GM12873 (cell line): ENCODE results near the gene KCNH1.

Experiments used
- TF ChIP-seq, protein P1 (sequence below): IDR thresholded peaks from 2 replicates; pipeline ENCODE4 v1.5.1; 2012; ENCODE audit warnings: low read depth, mild to moderate bottlenecking, moderate library complexity, low read length, control low read depth; ENCODE audit not compliant: insufficient read depth; ENCODE audit errors: missing control alignments

KCNH1 gene

DNA sequence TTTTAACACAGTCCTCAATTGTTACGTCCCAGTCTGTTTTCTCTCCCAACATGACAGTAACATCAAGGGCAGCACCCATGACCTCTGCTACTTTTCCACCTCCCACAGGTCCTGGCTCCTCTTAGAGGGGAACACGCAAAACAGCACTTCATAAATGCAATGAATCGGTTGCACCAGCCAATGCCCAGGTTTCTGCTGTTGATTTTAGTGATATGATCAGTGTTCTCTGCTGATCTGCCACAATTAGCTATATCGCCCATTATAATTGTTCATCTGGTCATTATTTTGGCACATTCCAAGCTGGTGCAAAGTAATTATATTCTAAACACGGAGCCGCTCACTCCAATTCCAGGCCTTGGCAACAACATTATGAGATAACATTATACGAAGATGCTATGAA, 184.5 kb downstream of the KCNH1 start:
- TF ChIP-seq, protein P1, sequence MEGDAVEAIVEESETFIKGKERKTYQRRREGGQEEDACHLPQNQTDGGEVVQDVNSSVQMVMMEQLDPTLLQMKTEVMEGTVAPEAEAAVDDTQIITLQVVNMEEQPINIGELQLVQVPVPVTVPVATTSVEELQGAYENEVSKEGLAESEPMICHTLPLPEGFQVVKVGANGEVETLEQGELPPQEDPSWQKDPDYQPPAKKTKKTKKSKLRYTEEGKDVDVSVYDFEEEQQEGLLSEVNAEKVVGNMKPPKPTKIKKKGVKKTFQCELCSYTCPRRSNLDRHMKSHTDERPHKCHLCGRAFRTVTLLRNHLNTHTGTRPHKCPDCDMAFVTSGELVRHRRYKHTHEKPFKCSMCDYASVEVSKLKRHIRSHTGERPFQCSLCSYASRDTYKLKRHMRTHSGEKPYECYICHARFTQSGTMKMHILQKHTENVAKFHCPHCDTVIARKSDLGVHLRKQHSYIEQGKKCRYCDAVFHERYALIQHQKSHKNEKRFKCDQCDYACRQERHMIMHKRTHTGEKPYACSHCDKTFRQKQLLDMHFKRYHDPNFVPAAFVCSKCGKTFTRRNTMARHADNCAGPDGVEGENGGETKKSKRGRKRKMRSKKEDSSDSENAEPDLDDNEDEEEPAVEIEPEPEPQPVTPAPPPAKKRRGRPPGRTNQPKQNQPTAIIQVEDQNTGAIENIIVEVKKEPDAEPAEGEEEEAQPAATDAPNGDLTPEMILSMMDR, result no peak

DNA sequence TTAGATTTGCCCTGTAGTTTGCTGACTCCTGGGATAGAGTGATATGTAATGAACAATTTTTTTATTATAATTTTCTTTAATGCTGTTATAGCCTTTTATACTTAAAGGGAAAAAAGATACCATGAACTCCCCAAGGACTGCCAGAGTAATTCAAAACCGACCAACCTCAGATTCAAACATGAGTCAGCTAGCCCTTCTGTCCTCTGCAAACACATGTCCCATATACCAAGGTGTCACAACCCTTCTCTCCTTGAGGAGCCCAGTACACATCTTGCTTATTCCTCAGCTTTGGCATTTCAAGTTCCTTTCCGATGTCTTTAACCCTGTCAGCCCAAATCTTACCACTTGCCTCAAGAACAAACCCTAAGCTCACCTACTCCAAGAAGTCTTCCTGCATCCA, 184.9 kb downstream of the KCNH1 start:
- TF ChIP-seq, protein P1, result no peak

DNA sequence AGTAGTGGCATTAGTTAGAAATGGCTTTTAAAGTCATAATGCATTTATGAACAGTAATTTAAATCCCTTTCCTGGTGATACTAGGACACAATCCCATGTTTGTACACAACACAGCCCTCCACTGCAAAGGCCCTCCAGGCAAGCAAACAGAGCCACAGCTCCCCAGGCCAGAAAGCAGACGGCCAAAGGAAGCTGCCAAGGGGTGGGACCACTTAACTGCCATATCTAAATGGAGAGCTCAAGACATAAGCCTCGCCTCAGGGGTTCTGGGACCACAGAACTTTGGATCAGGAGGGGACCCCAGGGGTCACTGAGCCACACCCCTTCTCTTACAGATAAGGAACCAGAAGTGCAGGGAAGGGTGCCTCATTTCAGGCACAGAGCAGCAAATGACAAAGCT, 189.7 kb downstream of the KCNH1 start:
- TF ChIP-seq, protein P1, result no peak

DNA sequence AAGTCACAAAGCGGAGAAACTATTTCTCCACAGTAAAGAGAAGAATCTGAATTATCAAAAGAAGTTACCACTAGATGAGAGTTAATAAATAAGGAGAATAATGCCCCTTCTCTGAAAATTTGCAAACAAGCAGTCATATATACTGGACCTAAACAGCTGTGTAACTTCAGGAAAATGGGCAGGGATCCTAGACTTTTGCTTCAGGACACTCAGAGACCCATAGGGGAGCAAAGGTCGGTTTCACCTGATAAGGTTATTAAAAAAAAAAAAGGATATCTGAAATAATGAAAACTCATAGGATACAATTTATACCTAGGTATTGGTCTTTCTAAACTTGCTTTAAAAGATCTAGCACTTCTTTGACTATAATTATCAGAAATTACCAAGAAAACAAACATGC, 191.4 kb downstream of the KCNH1 start:
- TF ChIP-seq, protein P1, result no peak

DNA sequence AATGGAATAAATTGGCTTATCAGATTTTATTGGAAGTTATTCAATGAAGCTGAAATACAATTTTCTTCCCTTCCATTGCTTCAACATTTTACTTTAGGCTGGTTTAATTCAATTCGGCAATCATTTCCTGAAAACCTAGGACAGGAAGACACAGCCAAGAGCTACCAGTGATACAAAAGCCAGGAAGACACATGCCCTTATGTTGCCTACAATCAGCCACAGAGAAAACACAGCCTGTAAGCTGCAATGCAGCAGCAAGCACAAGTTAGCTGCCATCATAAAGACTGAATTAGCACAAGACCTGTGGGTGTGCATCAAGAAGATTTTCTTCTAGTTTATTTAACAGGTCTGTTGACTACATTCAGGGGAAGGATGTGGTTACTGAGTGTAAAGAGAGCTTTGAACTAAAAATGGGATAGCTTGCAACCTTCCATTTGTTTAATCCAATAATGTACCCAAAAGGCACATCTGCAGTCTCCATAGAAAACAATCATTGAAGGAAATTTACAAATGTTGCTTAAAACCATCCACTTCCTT, 193.8 kb downstream of the KCNH1 start:
- TF ChIP-seq, protein P1, result no peak

DNA sequence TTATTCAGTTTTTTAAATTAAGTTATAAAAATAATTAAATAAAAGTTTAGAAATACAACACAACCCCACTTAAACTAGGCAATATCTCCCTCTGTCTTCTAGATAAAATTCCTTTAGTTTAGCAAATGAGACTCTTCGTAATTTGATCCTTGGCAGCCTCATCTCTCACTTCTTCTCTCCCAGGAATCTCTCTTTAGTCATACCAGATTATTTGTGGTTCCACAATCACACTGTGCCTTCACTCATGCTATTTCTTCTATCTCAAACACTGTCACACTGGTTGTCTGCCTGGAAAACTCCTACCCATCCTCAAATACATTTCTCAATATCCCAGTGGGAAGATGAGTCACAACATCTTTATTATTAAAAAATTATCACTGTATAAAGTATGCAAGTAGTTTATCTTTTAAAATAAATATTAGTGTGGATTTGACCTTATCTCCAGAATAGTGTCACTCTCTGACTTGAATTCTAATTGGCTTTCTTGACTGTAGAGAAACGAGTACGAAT, 195.5 kb downstream of the KCNH1 start:
- TF ChIP-seq, protein P1, result no peak

DNA sequence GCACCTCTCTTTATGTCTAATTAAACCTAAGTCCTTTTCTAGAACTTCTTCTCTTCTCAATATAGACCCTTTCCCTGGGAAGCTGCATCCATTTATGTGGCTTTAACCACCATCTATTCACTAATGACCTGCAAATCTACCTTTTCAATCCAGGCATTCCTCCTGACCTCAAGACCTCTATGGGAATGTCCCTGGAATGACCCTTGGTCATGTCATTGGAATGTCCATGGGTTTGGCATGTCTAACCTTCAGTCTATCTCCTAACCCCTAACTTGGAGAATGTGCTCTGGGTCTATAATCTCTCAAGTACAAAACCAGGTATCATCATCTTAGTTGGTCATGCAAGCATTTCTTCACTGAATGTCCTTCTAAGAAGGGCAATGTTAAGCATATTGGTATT, 196.1 kb downstream of the KCNH1 start:
- TF ChIP-seq, protein P1, result no peak
